Kidney epithelial cell (primary cell): ENCODE measurements around the gene KCNK4. TPM values are rescaled to one million over a fixed set of nuclear protein-coding genes. Genes with fewer than 3 reads are reported as not detected.

Experiments
- DNase-seq: peaks from one replicate; pipeline ENCODE4 v3.0.0-alpha.2; 2010; ENCODE audit warnings: low read depth
- H3K27me3 ChIP-seq: 2 replicates; pipeline ENCODE4 v1.6.0; 2011; ENCODE audit warnings: low read length; ENCODE audit not compliant: control insufficient read depth, insufficient read depth
- H3K36me3 ChIP-seq: 2 replicates; pipeline ENCODE4 v1.5.1; 2011; ENCODE audit warnings: low read length; ENCODE audit not compliant: control insufficient read depth, insufficient read depth
- H3K4me3 ChIP-seq: 2 replicates; pipeline ENCODE4 v1.5.1; 2011; ENCODE audit warnings: low read depth, mild to moderate bottlenecking, control low read depth, low read length
- CTCF ChIP-seq: IDR thresholded peaks from 2 replicates; pipeline ENCODE4 v1.5.1; 2011; ENCODE audit warnings: mild to moderate bottlenecking, moderate library complexity, low read length, control low read depth, inconsistent platforms; ENCODE audit not compliant: insufficient read depth, poor library complexity, severe bottlenecking
- total RNA-seq: library from RNA; depleted of rRNA; stranded (reverse); fragments of >200 nt; gene quantifications from 2 replicates; pipeline ENCODE4 v1.2.3, GENCODE V29; 2015

KCNK4 gene
- total RNA-seq, 1 donor from 2014 or later, result not detected

GRCh38 chr11:64296236-64296635 lies 5.1 kb downstream of the KCNK4 start:
- Histone ChIP-seq H3K4me3 (no peak overlapping the region), H3K36me3 (no peaks in the 10 kb centered on the region), H3K27me3 (peaks cover 91% of the 10 kb centered on the region)
- DNase-seq, result no peak
- TF ChIP-seq CTCF, result no peak

- Histone ChIP-seq H3K27me3 (peaks cover 83% of the 10 kb centered on the region), H3K36me3 (no peaks in the 10 kb centered on the region), H3K4me3 (no peak overlapping the region)
- DNase-seq, result no peak
- TF ChIP-seq CTCF, result no peak
Observed at GRCh38 chr11:64296830-64297698, 6.0 kb downstream of the KCNK4 start.

- Histone ChIP-seq H3K27me3 (peaks cover 76% of the 10 kb centered on the region), H3K36me3 (no peaks in the 10 kb centered on the region), H3K4me3 (no peak overlapping the region)
- no peak for TF ChIP-seq CTCF
- DNase-seq, result no peak
Observed at GRCh38 chr11:64297699-64298358, 6.7 kb downstream of the KCNK4 start.

- TF ChIP-seq CTCF, result no peak
- H3K36me3 ChIP-seq, result no peaks in the 10 kb centered on the region
- H3K4me3 ChIP-seq, result no peak overlapping the region
- peaks cover 64% of the 10 kb centered on the region for H3K27me3 ChIP-seq
- DNase-seq, result no peak
Observed at GRCh38 chr11:64298966-64299846, 8.1 kb downstream of the KCNK4 start.

- no peak for TF ChIP-seq CTCF
- DNase-seq, result no peak
- no peaks in the 10 kb centered on the region for H3K36me3 ChIP-seq
- H3K27me3 ChIP-seq, result peaks cover 59% of the 10 kb centered on the region
- H3K4me3 ChIP-seq, result no peak within 1 kb of the TSS
Observed at GRCh38 chr11:64299847-64300648, 8.9 kb downstream of the KCNK4 start, which contains the start of gene CATSPERZ. Gene CATSPERZ, plus strand, starts transcription at chr11:64300358. Its CDS starts 53 bp downstream, at chr11:64300411.
